Activated CD4-positive, alpha-beta T cell treated with anti-CD3 and anti-CD28 coated beads for 36 hours (primary cell): ENCODE data around the gene QPCTL. TPM values are rescaled to one million over a fixed set of nuclear protein-coding genes. Genes with fewer than 3 reads are reported as not detected.
A peak's percentile ranks its signal among the peaks of the same experiment; 100 is the strongest.

Experiments used
- ATAC-seq: fragments of 200-7000 bp; cut with Tn5 transposase; one replicate; pipeline ENCODE4 v1.10.0; 2021; ENCODE audit warnings: mild to moderate bottlenecking, moderate library complexity
- CTCF ChIA-PET: fragments of 350-600 bp; sonication (Branson Sonifier 250); formaldehyde crosslinking; loops from one replicate; lab custom pipeline; 2021; ENCODE audit warnings: antibody characterized with exemption; lab: Charles Lee
- POLR2A ChIA-PET: fragments of 350-600 bp; sonication (Branson Sonifier 250); formaldehyde crosslinking; loops from one replicate; lab custom pipeline; 2021; ENCODE audit warnings: antibody characterized with exemption, inconsistent platforms; lab: Charles Lee
- DNase-seq: peaks from one replicate; pipeline ENCODE4 v3.0.0-alpha.2; 2020
- H3K27ac Mint-ChIP-seq: one replicate; pipeline ENCODE4 v1.8.0; 2021; ENCODE audit warnings: mixed read lengths
- H3K27me3 Mint-ChIP-seq: one replicate; pipeline ENCODE4 v1.8.0; 2021; ENCODE audit warnings: mixed read lengths
- H3K36me3 Mint-ChIP-seq: one replicate; pipeline ENCODE4 v1.8.0; 2021; ENCODE audit warnings: low read depth, mixed read lengths
- H3K4me1 Mint-ChIP-seq: one replicate; pipeline ENCODE4 v1.8.0; 2021; ENCODE audit warnings: mixed read lengths
- H3K4me3 Mint-ChIP-seq: one replicate; pipeline ENCODE4 v1.8.0; 2021; ENCODE audit warnings: mild to moderate bottlenecking, moderate library complexity, mixed read lengths
- H3K9me3 Mint-ChIP-seq: one replicate; pipeline ENCODE4 v1.8.0; 2021; ENCODE audit warnings: low read depth, mixed read lengths
- intact Hi-C, 2 experiments: fragments of 100-400 bp; cut with DNase I in 1 of 2; cut with micrococcal nuclease in 1 of 2; formaldehyde crosslinking; loops; one replicate each; pipeline versions ENCODE4 v1.14.2 to v1.15.1; 2022 to 2024; cut with DNase I, micrococcal nuclease
- total RNA-seq, 2 experiments: library from RNA; stranded (reverse); gene quantifications; one replicate each; pipeline ENCODE4 v1.2.3, GENCODE V29; 2021

Gene QPCTL
- total RNA-seq, 2 experiments from 2014 or later = 17.3 to 18.7 TPM

GRCh38 chr19:45655073-45655472 lies 37.4 kb upstream of the QPCTL start:
- Mint-ChIP-seq H3K27ac (no peak overlapping the region), H3K4me1 (no peaks in the 10 kb centered on the region), H3K36me3 (no peaks in the 10 kb centered on the region), H3K9me3 (no peaks in the 10 kb centered on the region), H3K27me3 (peaks cover 7% of the 10 kb centered on the region), H3K4me3 (no peak overlapping the region)
- ATAC-seq (no peak), DNase-seq (no peak)
- POLR2A ChIA-PET = no interaction called here
- CTCF ChIA-PET = interaction anchor here (0.6 kb wide), 1 partner anchor 38 kb away, joined by 3 read pairs; no protein-coding TSS in a partner anchor
- intact Hi-C loops = no loop called here

- Mint-ChIP-seq H3K36me3 (no peaks in the 10 kb centered on the region), H3K4me1 (no peaks in the 10 kb centered on the region), H3K4me3 (no peak overlapping the region), H3K27me3 (peaks cover 13% of the 10 kb centered on the region), H3K27ac (no peak overlapping the region), H3K9me3 (no peaks in the 10 kb centered on the region)
- CTCF ChIA-PET = no interaction called here
- no peak for ATAC-seq
- intact Hi-C loops = no loop called here
- POLR2A ChIA-PET = interaction anchor here (0.6 kb wide), 1 partner anchor 35 kb away, joined by 3 read pairs; the partner anchor contains the start of gene QPCTL
- no peak for DNase-seq
Observed at GRCh38 chr19:45657520-45658167, 34.8 kb upstream of the QPCTL start.

DNA sequence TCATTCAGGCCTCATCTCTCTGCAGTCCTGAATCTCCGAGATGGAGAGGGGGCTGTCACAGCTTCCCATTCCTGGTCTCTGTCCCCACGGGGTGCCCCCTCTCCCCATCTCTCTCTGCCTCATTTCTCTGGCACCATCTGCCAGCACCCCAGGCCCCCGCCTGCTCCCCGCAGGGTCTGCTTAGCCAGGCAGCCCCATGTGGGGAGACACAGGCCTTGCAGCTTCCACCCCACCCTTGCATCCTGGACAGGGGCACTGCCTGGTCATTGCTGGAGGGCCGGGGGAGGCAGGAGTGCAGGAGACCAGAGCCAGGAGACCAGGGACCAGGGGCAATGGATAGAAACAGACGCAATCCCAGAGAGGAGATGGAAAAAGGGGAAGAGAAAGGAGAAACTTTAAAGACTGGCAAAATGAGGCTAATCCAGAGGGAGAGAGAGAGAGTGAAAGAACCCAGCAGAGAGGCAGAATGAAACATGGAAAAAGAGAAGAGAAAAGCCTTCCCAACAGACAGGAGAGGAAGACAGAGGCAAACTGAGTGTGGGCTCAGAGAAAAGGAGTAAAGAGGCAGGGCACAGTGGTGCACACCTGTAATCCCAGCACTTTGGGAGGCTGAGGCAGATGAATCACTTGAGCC lies 33.3 kb upstream of the QPCTL start:
- ATAC-seq (no peak), DNase-seq (no peak)
- intact Hi-C loops = no loop called here
- H3K27ac Mint-ChIP-seq = no peak overlapping the region
- H3K27me3 Mint-ChIP-seq = peaks cover 13% of the 10 kb centered on the region
- no peaks in the 10 kb centered on the region for H3K4me1 Mint-ChIP-seq
- ChIA-PET POLR2A (no interaction called here), CTCF (interaction anchor here (0.6 kb wide), 1 partner anchor 22 kb away, joined by 3 read pairs; no protein-coding TSS in a partner anchor)
- no peaks in the 10 kb centered on the region for H3K36me3 Mint-ChIP-seq
- no peak overlapping the region for H3K4me3 Mint-ChIP-seq
- no peaks in the 10 kb centered on the region for H3K9me3 Mint-ChIP-seq

- H3K27me3 Mint-ChIP-seq = peaks cover 17% of the 10 kb centered on the region
- CTCF ChIA-PET = no interaction called here
- POLR2A ChIA-PET = no interaction called here
- no peaks in the 10 kb centered on the region for H3K36me3 Mint-ChIP-seq
- H3K27ac Mint-ChIP-seq = no peak overlapping the region
- no peak overlapping the region for H3K4me3 Mint-ChIP-seq
- intact Hi-C loops = no loop called here
- no peaks in the 10 kb centered on the region for H3K9me3 Mint-ChIP-seq
- ATAC-seq = no peak
- no peaks in the 10 kb centered on the region for H3K4me1 Mint-ChIP-seq
- DNase-seq = no peak
Observed at GRCh38 chr19:45660636-45661035, 31.8 kb upstream of the QPCTL start.

DNA sequence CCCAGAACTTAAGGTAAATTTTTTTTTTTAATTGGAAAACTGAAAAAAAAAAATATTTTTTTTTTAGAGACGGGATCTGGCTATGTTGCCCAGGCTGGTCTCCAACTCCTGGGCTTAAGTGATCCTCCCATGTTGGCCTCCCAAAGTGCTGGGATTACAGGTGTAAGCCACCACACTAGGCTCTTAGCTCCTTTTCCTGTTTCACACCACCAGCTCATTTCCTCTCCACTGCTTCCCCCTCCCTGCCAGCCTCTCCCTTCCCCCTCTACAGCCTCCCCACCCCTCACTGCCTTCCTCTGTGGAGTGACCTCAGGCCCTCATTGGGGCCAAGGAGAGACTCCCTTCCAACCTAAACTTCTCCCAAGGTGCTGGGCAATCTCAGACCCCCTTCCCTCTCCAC lies 28.7 kb upstream of the QPCTL start:
- DNase-seq (no peak), ATAC-seq (no peak)
- peaks cover 15% of the 10 kb centered on the region for H3K27me3 Mint-ChIP-seq
- H3K36me3 Mint-ChIP-seq = no peaks in the 10 kb centered on the region
- no peak overlapping the region for H3K27ac Mint-ChIP-seq
- no peak overlapping the region for H3K4me3 Mint-ChIP-seq
- ChIA-PET CTCF (interaction anchor here (1.1 kb wide), 1 partner anchor 179 kb away, joined by 3 read pairs; no protein-coding TSS in a partner anchor), POLR2A (no interaction called here)
- H3K4me1 Mint-ChIP-seq = peaks cover 15% of the 10 kb centered on the region
- no peaks in the 10 kb centered on the region for H3K9me3 Mint-ChIP-seq
- intact Hi-C loops = no loop called here

GRCh38 chr19:45664575-45664974 lies 27.9 kb upstream of the QPCTL start:
- H3K4me3 Mint-ChIP-seq = no peak overlapping the region
- no peaks in the 10 kb centered on the region for H3K36me3 Mint-ChIP-seq
- H3K27ac Mint-ChIP-seq = peak overlapping the region; percentile 6
- intact Hi-C loops = no loop called here
- POLR2A ChIA-PET = no interaction called here
- H3K27me3 Mint-ChIP-seq = peaks cover 13% of the 10 kb centered on the region
- no peak for ATAC-seq
- no peaks in the 10 kb centered on the region for H3K9me3 Mint-ChIP-seq
- CTCF ChIA-PET = no interaction called here
- H3K4me1 Mint-ChIP-seq = peaks cover 21% of the 10 kb centered on the region
- no peak for DNase-seq

DNA sequence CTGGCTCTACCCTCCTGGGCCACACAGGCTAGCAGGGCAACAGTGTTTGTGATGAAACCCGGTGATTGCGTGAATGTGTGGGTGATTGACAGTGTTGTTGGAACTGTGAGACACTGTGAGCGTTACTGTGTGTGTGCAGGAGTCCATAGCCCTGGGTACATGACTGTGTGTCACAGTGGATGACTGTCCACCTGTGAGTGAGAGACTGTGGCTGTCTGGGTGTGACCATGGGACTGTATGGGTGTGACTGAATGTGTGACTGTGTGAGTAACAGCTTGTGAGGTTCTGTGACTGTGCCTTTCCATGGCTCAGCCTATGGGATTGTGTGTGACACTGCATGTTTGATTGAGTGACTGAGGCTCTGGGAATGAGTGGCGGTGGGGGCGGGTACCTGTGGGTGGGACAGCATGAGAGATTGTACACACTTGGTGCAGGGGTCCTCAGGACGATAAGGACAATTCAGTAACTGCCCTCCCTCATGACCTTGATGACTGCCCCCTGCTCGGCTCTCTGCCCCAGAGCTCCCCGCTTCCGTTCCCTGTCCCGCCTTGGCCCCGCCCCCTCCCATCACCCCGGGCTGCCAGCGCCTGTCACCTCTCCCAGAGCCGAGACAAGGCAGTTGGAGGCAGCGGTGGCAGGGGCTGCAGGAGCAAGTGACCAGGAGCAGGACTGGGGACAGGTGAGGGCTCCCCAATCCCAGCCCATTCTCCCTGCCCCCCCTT lies 24.7 kb upstream of the QPCTL start, which contains the start of gene GIPR:
Gene GIPR, plus strand, starts transcription at position 602 of the 722 bp plus-strand sequence. CDS start 1,300 bp downstream, outside the sequence.
- ChIA-PET POLR2A (no interaction called here), CTCF (interaction anchor here (0.7 to 2.7 kb wide), 2 partner anchors 13 to 149 kb away, joined by 5 to 11 read pairs; no protein-coding TSS in a partner anchor)
- ATAC-seq (peak; percentile 95), DNase-seq (peak; percentile 88)
- no peaks in the 10 kb centered on the region for H3K36me3 Mint-ChIP-seq
- H3K4me3 Mint-ChIP-seq = peak within 1 kb of the TSS; percentile 77
- intact Hi-C loops = loop anchor here in 1 of 2 experiments (1.0 kb wide), 6 partner anchors 10 to 83 kb away; partner anchors contain the start of genes OPA3 and QPCTL
- no peaks in the 10 kb centered on the region for H3K9me3 Mint-ChIP-seq
- H3K27ac Mint-ChIP-seq = peak within 1 kb of the TSS; percentile 81
- peaks cover 24% of the 10 kb centered on the region for H3K4me1 Mint-ChIP-seq
- H3K27me3 Mint-ChIP-seq = peaks cover 22% of the 10 kb centered on the region

DNA sequence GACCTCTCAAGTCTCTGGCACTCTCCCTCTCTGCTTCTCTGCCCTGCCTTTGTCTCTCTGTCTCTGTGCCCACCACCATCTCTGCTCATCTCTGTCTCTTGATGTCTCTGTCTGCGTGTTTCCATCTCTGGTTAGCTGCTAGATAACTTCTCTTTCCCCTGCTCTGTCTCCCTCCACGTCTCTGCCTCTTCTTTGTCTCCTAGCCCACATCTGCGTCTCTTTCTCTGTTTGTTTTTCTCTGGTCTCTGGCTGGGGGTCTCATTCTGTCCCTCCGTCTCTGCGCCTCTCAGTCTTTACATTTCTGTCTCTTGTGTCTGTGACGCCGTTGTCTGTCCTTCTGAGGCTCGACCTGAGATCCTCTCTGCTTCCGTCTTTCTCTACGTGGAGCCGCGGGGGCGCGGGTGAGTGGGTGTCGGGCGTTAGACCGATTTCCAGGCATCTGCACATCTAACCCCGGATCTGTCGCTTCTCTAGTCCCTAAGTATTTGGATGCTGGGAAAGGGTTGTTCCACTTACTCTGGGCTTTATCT lies 24.1 kb upstream of the QPCTL start:
- intact Hi-C loops = loop anchor here in 1 of 2 experiments (1.0 kb wide), 3 partner anchors 9 to 84 kb away; partner anchors contain the start of genes OPA3 and QPCTL
- CTCF ChIA-PET = interaction anchor here (0.6 to 2.7 kb wide), 2 partner anchors 12 to 102 kb away, joined by 3 to 11 read pairs; no protein-coding TSS in a partner anchor
- ATAC-seq = no peak

DNA sequence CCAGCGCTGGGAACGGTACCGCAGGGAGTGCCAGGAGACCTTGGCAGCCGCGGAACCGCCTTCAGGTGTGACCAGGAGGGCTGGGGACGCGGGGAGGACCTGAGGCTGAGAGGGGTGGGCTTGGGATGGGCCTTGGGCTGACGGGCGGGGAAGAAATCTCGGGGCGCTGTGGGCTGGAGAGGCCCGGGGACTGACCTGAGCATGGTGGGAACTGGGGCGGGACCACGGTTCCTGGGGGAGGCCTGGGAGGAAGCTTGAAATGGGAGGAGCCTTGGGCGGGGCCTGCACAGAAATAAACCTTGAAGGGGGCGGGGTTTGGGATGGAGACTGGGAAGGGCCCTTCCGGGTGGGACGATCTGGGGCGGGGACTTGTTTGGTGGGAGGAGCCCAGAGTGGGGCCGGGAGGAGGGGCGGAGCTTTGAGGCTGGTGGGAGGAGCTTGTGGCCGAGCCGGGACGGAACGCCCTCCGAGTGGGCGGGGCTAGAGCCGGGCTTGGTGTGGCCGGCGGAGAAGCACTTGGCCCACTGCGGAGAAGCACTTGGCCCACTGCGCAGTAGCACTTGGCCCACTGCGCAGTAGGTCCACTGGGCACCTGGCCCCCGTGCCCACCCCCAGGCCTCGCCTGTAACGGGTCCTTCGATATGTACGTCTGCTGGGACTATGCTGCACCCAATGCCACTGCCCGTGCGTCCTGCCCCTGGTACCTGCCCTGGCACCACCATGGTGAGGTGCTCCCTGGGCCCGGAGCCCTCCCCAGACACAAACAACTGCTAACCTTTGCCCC lies 21.6 kb upstream of the QPCTL start:
- intact Hi-C loops = no loop called here
- peaks cover 18% of the 10 kb centered on the region for H3K27me3 Mint-ChIP-seq

More for the DNA sequence above, 24.1 kb upstream of the QPCTL start:
- peaks cover 22% of the 10 kb centered on the region for H3K27me3 Mint-ChIP-seq
- peak; percentile 61 for DNase-seq
- no peaks in the 10 kb centered on the region for H3K36me3 Mint-ChIP-seq
- no peaks in the 10 kb centered on the region for H3K9me3 Mint-ChIP-seq
- H3K4me1 Mint-ChIP-seq = peaks cover 24% of the 10 kb centered on the region
- H3K27ac Mint-ChIP-seq = peak overlapping the region; percentile 81
- POLR2A ChIA-PET = interaction anchor here (1.2 to 1.3 kb wide), 2 partner anchors 9 to 22 kb away, joined by 3 to 4 read pairs; no protein-coding TSS in a partner anchor
- peak overlapping the region; percentile 77 for H3K4me3 Mint-ChIP-seq

DNA sequence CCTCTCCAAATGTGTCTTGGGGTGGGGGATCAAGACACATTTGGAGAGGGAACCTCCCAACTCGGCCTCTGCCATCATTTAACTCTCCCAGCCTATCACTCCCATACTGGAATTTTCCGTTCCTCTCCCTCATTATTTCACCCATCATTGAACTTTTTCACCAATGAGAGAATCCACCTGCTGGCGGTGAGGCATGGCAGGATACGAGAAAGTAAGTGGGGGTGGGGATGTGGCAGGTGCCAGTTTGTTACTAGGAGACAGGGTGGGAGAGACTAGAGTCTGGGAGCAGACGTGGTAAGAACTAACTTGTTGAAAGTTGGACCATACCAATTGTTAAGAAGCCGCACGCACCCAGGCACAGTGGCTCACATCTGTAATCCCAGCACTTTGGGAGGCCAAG lies 17.5 kb upstream of the QPCTL start:
- ChIA-PET CTCF (no interaction called here), POLR2A (no interaction called here)
- no peak overlapping the region for H3K4me3 Mint-ChIP-seq
- intact Hi-C loops = no loop called here
- H3K9me3 Mint-ChIP-seq = no peaks in the 10 kb centered on the region
- no peak overlapping the region for H3K27ac Mint-ChIP-seq
- DNase-seq = no peak
- peaks cover 15% of the 10 kb centered on the region for H3K4me1 Mint-ChIP-seq
- H3K36me3 Mint-ChIP-seq = no peaks in the 10 kb centered on the region
- ATAC-seq = no peak
- peaks cover 12% of the 10 kb centered on the region for H3K27me3 Mint-ChIP-seq

More for the DNA sequence above, 21.6 kb upstream of the QPCTL start:
- no peak overlapping the region for H3K27ac Mint-ChIP-seq
- H3K36me3 Mint-ChIP-seq = no peaks in the 10 kb centered on the region
- DNase-seq = peak; percentile 89
- H3K4me1 Mint-ChIP-seq = peaks cover 24% of the 10 kb centered on the region
- no peaks in the 10 kb centered on the region for H3K9me3 Mint-ChIP-seq
- H3K4me3 Mint-ChIP-seq = peak overlapping the region; percentile 18
- CTCF ChIA-PET = interaction anchor here (0.7 to 2.3 kb wide), 5 partner anchors 9 to 29 kb away, joined by 3 to 12 read pairs (median 5); partner anchors contain the start of genes QPCTL and SNRPD2
- ATAC-seq = peak; percentile 39
- POLR2A ChIA-PET = interaction anchor here (1.2 kb wide), 1 partner anchor 29 kb away, joined by 3 read pairs; no protein-coding TSS in a partner anchor
